GM21717 (cell line): ENCODE data around the gene GCNT3.
"Not testable (repeated sequence)": the region's sequence is repeated elsewhere in the genome, so short reads cannot be mapped to it uniquely, and the experiment has no call there.

Experiments
- ATAC-seq: cut with Tn5 transposase; IDR thresholded peaks from one replicate; pipeline ENCODE4 v1.9.1; 2021; ENCODE audit warnings: mild to moderate bottlenecking, moderate library complexity; ENCODE audit not compliant: unreplicated experiment

The GCNT3 gene

DNA sequence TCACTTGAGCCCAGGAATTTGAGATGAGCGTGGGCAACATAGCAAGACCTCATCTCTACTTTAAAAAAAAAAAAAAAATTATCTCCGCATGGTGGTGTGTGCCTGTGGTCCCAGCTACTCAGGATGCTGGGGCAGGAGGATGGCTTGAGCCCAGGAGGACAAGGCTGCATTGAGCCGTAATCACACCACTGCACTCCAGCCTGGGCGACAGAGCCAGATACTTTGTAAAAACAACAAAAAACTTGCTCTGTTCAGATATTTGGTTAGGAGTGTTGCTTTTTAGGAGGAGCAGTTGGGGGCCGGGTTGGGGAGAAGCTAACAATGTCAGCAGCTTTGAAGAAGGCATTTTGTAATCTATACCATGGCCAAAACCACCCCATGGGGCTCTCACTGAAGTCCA is 4.1 kb downstream of the GCNT3 start:
- no peak for ATAC-seq

DNA sequence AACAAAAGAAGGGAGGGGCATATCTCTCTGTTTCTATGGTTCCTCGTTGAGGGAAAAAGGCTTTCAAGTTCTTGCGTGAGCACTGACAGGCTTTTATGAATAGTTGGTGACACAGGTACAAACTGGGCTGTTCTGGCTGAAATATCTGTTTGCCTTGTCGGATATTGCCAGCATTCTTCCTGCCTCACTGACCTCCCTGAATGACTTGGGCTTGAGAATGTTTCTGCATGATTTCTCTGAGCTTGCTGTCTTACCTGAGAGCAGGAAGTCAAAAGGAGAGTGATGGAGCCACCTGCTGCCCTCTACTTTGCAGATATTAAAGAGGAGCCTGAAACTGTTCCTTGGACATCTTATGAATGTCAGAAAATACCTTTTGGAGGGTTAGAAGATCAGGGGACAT is 4.8 kb downstream of the GCNT3 start:
- ATAC-seq = no peak

GRCh38 chr15:59618406-59618805 is 6.8 kb downstream of the GCNT3 start:
- ATAC-seq = no peak

GRCh38 chr15:59622289-59622688 is 10.7 kb downstream of the GCNT3 start:
- ATAC-seq = peak; percentile 68

- ATAC-seq = no peak
Measured at GRCh38 chr15:59632714-59633113, 21.1 kb downstream of the GCNT3 start.

- no peak for ATAC-seq
Measured at GRCh38 chr15:59636184-59636583, 24.6 kb downstream of the GCNT3 start.

- not testable (repeated sequence) for ATAC-seq
Measured at GRCh38 chr15:59637507-59637906, 25.9 kb downstream of the GCNT3 start.

DNA sequence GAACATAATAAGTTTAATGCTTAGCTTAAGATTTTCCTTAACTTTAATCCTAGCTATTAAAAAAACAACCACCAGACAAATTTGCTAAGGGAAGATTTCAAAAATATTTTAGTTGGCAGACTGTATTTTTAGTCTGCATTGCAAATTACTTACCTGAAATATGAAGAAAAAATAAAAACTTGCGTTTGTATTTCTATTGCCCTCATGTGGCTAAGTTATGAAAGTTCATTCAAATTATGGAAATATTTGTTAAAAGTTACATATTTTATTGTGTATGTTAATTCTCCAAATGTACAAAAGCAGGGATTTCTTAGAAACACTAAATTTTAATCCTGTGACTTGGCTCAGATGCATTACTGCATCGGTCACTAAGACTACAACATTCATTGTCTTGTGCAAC is 30.8 kb downstream of the GCNT3 start:
- no peak for ATAC-seq

GRCh38 chr15:59644756-59645155 is 33.2 kb downstream of the GCNT3 start:
- no peak for ATAC-seq

GRCh38 chr15:59645812-59646211 is 34.2 kb downstream of the GCNT3 start:
- ATAC-seq = not testable (repeated sequence)

GRCh38 chr15:59646277-59646676 is 34.7 kb downstream of the GCNT3 start:
- ATAC-seq = no peak

DNA sequence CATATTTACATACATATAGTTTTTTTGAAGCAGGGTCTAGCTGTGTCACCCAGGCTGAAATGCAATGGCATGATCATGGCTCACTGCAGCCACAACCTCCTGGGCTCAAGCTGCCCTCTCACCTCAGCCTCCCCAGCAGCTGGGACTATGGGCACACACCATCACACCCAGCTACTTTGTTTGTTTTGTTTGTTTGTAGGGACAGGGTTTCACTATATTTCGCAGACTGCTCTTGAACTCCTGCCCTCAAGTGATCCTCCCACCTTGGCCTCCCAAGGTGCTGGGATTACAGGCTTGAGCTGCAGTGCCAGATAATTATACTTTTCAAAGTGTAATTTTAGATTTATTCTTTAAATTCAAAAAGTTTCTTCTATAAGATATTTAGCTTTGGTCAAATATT is 35.5 kb downstream of the GCNT3 start:
- no peak for ATAC-seq

DNA sequence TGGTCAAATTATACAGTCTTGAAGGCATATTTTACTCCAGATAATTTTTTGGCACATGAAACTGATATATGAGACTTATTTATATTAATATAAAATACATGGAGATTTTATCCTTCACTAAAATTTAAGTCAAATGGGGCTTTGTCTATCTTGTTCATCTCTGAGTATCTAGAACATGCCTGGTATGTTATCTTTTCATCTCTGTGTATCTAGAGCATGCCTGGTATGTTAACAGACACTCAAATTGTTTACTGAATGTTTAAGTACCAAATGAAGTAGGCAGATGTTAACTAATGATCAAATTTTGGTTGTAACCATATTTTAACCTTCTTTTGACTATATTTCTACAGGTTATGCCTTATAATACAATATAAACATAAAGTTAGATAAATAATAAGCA is 38.0 kb downstream of the GCNT3 start:
- ATAC-seq = no peak

DNA sequence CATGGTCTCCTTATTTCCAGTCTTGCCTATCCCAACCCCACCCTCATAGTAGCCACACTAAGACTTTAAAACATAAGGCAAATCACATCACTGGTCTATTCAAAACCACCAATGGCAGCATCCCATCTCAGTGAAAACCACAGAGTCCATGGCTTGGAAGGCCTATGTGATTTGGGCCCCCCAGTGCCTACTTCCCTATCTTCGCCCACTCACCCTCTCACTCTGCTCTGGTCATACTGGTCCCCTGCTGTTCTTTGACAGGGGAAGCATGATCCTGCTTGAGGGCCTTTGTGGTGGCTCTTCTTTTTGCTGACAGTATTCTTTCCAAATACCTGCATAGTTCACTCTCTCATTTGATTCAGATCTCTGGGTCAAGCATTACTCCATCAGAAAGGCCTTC is 42.5 kb downstream of the GCNT3 start:
- ATAC-seq = no peak

- ATAC-seq = peak; percentile 95
Measured at GRCh38 chr15:59656897-59657634, 45.5 kb downstream of the GCNT3 start, which contains the start of gene GTF2A2. Gene GTF2A2 (minus strand): TSS chr15:59657515. CDS start chr15:59652277, 5,238 bp downstream.

- no peak for ATAC-seq
Measured at GRCh38 chr15:59657635-59658125, 46.1 kb downstream of the GCNT3 start.

DNA sequence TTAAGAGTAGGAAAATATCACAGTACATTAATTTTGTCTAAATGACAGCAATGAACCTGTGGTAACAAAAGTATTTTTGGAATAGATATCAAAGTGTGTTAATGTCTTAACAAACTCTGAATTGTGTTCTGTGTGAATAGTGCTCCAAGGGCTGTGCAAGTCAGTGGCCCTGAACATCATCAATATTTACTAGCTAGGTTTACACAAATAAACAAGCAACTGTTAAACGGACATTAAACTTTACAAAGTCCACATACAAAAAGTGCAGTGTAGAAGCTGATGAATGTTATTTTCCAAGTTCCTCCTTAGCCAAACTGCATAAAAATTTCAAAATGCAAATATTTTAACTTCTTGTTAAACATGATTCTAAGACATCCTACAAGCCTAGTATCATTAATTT is 47.8 kb downstream of the GCNT3 start:
- no peak for ATAC-seq

GRCh38 chr15:59662260-59662659 is 50.7 kb downstream of the GCNT3 start:
- ATAC-seq = no peak

DNA sequence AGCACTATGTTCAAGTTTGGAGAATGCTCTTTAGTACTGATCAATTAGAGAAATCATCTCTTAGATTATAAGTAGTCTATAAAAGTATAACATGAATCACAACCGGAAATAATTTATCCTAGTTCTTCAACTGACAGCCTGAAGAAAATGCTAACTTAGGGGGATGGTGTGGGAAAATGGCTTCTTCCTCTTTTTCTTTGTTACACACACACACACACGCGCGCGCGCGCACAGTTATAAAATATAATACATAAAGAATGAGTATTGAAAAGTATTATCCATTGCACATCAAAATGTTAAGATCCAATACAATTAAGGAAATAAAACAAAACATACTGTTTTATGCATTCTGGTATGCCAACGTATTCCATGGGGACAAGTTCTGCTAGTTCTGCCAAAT is 57.0 kb downstream of the GCNT3 start:
- no peak for ATAC-seq
